KOPT-K1 (cell line): ENCODE results near the gene ERCC1.
"Not testable (repeated sequence)": the region's sequence is repeated elsewhere in the genome, so short reads cannot be mapped to it uniquely, and the experiment has no call there.

Experiments
- H3K27ac ChIP-seq: fragments of 200-600 bp; sonication (generic); 2 replicates; pipeline ENCODE4 v1.5.1; 2016; ENCODE audit warnings: antibody characterized with exemption, mild to moderate bottlenecking, low read depth, low read length; ENCODE audit not compliant: poor library complexity, severe bottlenecking
- H3K36me3 ChIP-seq: fragments of 200-600 bp; sonication (generic); 2 replicates; pipeline ENCODE4 v1.5.1; 2017; ENCODE audit warnings: antibody characterized with exemption, mild to moderate bottlenecking, low read length, moderate library complexity; ENCODE audit not compliant: insufficient read depth
- H3K9me3 ChIP-seq: fragments of 200-600 bp; sonication (generic); 2 replicates; pipeline ENCODE4 v1.5.1; 2017; ENCODE audit warnings: antibody characterized with exemption, low read length, mild to moderate bottlenecking; ENCODE audit not compliant: insufficient read depth, poor library complexity, severe bottlenecking

ERCC1 gene

GRCh38 chr19:45424191-45425058 lies 708 bp upstream of the ERCC1 start:
- peaks cover 15% of the 10 kb centered on the region; the same call in 1 of the 2 replicates for H3K36me3 ChIP-seq
- no peaks in the 10 kb centered on the region for H3K9me3 ChIP-seq
- peak overlapping the region; percentile 74 for H3K27ac ChIP-seq

GRCh38 chr19:45423033-45423588 lies 606 bp downstream of the ERCC1 start:
- H3K36me3 ChIP-seq = peaks cover 26% of the 10 kb centered on the region; the same call in 1 of the 2 replicates
- peak overlapping the region; percentile 74 for H3K27ac ChIP-seq
- H3K9me3 ChIP-seq = no peaks in the 10 kb centered on the region

- peaks cover 37% of the 10 kb centered on the region; the same call in 1 of the 2 replicates for H3K36me3 ChIP-seq
- no peaks in the 10 kb centered on the region for H3K9me3 ChIP-seq
- no peak overlapping the region for H3K27ac ChIP-seq
Observed at GRCh38 chr19:45421947-45422498, 1.7 kb downstream of the ERCC1 start.

GRCh38 chr19:45420871-45421270 lies 2.8 kb downstream of the ERCC1 start:
- H3K36me3 ChIP-seq = peaks cover 49% of the 10 kb centered on the region
- no peaks in the 10 kb centered on the region for H3K9me3 ChIP-seq
- H3K27ac ChIP-seq = no peak overlapping the region

- Histone ChIP-seq H3K36me3 (peaks cover 54% of the 10 kb centered on the region), H3K9me3 (no peaks in the 10 kb centered on the region), H3K27ac (peak overlapping the region; percentile 62)
Observed at GRCh38 chr19:45420356-45420755, 3.4 kb downstream of the ERCC1 start.

- Histone ChIP-seq H3K36me3 (peaks cover 56% of the 10 kb centered on the region), H3K9me3 (no peaks in the 10 kb centered on the region), H3K27ac (peak overlapping the region; percentile 62)
Observed at GRCh38 chr19:45419895-45420294, 3.8 kb downstream of the ERCC1 start.

- H3K27ac ChIP-seq = peak overlapping the region; percentile 62
Observed at GRCh38 chr19:45419396-45419795, 4.3 kb downstream of the ERCC1 start.

GRCh38 chr19:45418802-45419201 lies 4.9 kb downstream of the ERCC1 start:
- Histone ChIP-seq H3K9me3 (no peaks in the 10 kb centered on the region), H3K27ac (peak overlapping the region; percentile 62), H3K36me3 (peaks cover 67% of the 10 kb centered on the region)

More at GRCh38 chr19:45419396-45419795, 4.3 kb downstream of the ERCC1 start:
- Histone ChIP-seq H3K9me3 (no peaks in the 10 kb centered on the region), H3K36me3 (peaks cover 61% of the 10 kb centered on the region)

GRCh38 chr19:45417151-45417550 lies 6.6 kb downstream of the ERCC1 start:
- Histone ChIP-seq H3K27ac (no peak overlapping the region), H3K36me3 (peaks cover 79% of the 10 kb centered on the region)

GRCh38 chr19:45414468-45414867 lies 9.2 kb downstream of the ERCC1 start:
- Histone ChIP-seq H3K27ac (no peak overlapping the region), H3K9me3 (no peaks in the 10 kb centered on the region), H3K36me3 (peaks cover 78% of the 10 kb centered on the region)

More at GRCh38 chr19:45417151-45417550, 6.6 kb downstream of the ERCC1 start:
- no peaks in the 10 kb centered on the region for H3K9me3 ChIP-seq

- H3K27ac ChIP-seq = no peak overlapping the region
- peaks cover 78% of the 10 kb centered on the region for H3K36me3 ChIP-seq
- H3K9me3 ChIP-seq = no peaks in the 10 kb centered on the region
Observed at GRCh38 chr19:45413497-45413896, 10.2 kb downstream of the ERCC1 start.

GRCh38 chr19:45410330-45410729 lies 13.4 kb downstream of the ERCC1 start:
- H3K9me3 ChIP-seq, H3K27ac ChIP-seq: not testable (repeated sequence)
- H3K36me3 ChIP-seq = peaks cover 53% of the 10 kb centered on the region

- Histone ChIP-seq H3K9me3 (no peaks in the 10 kb centered on the region), H3K27ac (no peak overlapping the region), H3K36me3 (peaks cover 48% of the 10 kb centered on the region)
Observed at GRCh38 chr19:45409557-45409920, 14.2 kb downstream of the ERCC1 start.

- H3K36me3 ChIP-seq = peaks cover 43% of the 10 kb centered on the region
- no peak overlapping the region for H3K27ac ChIP-seq
- H3K9me3 ChIP-seq = no peaks in the 10 kb centered on the region
Observed at GRCh38 chr19:45408830-45409556, 14.7 kb downstream of the ERCC1 start.

GRCh38 chr19:45408121-45408520 lies 15.6 kb downstream of the ERCC1 start:
- Histone ChIP-seq H3K36me3 (peaks cover 34% of the 10 kb centered on the region; the same call in 1 of the 2 replicates), H3K27ac (no peak overlapping the region), H3K9me3 (no peaks in the 10 kb centered on the region)
